ENCODE results near the gene ATAD3C. TPM values are rescaled to one million over a fixed set of nuclear protein-coding genes. Genes with fewer than 3 reads are reported as not detected.
A peak's percentile ranks its signal among the peaks of the same experiment; 100 is the strongest.
"Not testable (repeated sequence)": the region's sequence is repeated elsewhere in the genome, so short reads cannot be mapped to it uniquely, and the experiment has no call there.

Gene ATAD3C
- total RNA-seq, 1 donor from 2014 or later: 10.2 TPM

- Mint-ChIP-seq H3K4me1 (ENCODE audit: low read depth, unreplicated experiment) (peaks cover 5% of the 10 kb centered on the region), H3K36me3 (ENCODE audit: unreplicated experiment) (no peaks in the 10 kb centered on the region), H3K4me3 (ENCODE audit: unreplicated experiment) (peak overlapping the region; percentile 52), H3K27me3 (ENCODE audit: unreplicated experiment) (peaks cover 5% of the 10 kb centered on the region), H3K27ac (ENCODE audit: unreplicated experiment) (peak overlapping the region; percentile 10), H3K9me3 (ENCODE audit: unreplicated experiment) (peaks cover 24% of the 10 kb centered on the region)
- peak; percentile 66 for DNase-seq
- TF ChIP-seq CTCF (IDR thresholded peaks at IDR 0.05; ENCODE audit: partially characterized antibody, unreplicated experiment): peak; percentile 47
Observed at GRCh38 chr1:1402072-1402900, 47.2 kb upstream of the ATAD3C start.

GRCh38 chr1:1402901-1403392, 46.5 kb upstream of the ATAD3C start:
- Mint-ChIP-seq H3K9me3 (ENCODE audit: unreplicated experiment) (peaks cover 24% of the 10 kb centered on the region), H3K27ac (ENCODE audit: unreplicated experiment) (peak overlapping the region; percentile 70)
- DNase-seq; H3K4me1 Mint-ChIP-seq (ENCODE audit: low read depth, unreplicated experiment); H3K27me3 Mint-ChIP-seq (ENCODE audit: unreplicated experiment); H3K36me3 Mint-ChIP-seq (ENCODE audit: unreplicated experiment); H3K4me3 Mint-ChIP-seq (ENCODE audit: unreplicated experiment): not testable (repeated sequence)

- H3K4me3 Mint-ChIP-seq (ENCODE audit: unreplicated experiment): peak overlapping the region; percentile 32
- H3K27me3 Mint-ChIP-seq (ENCODE audit: unreplicated experiment): peaks cover 8% of the 10 kb centered on the region
- no peak for DNase-seq
- H3K36me3 Mint-ChIP-seq (ENCODE audit: unreplicated experiment): no peaks in the 10 kb centered on the region
- peaks cover 21% of the 10 kb centered on the region for H3K9me3 Mint-ChIP-seq (ENCODE audit: unreplicated experiment)
- H3K4me1 Mint-ChIP-seq (ENCODE audit: low read depth, unreplicated experiment): peaks cover 8% of the 10 kb centered on the region
- H3K27ac Mint-ChIP-seq (ENCODE audit: unreplicated experiment): peak overlapping the region; percentile 70
- no peak for TF ChIP-seq CTCF (IDR thresholded peaks at IDR 0.05; ENCODE audit: partially characterized antibody, unreplicated experiment)
Observed at GRCh38 chr1:1403653-1404052, 45.8 kb upstream of the ATAD3C start.

- peak overlapping the region; percentile 90 for H3K4me3 Mint-ChIP-seq (ENCODE audit: unreplicated experiment)
- peak overlapping the region; percentile 68 for H3K27ac Mint-ChIP-seq (ENCODE audit: unreplicated experiment)
- H3K27me3 Mint-ChIP-seq (ENCODE audit: unreplicated experiment): peaks cover 12% of the 10 kb centered on the region
- peaks cover 17% of the 10 kb centered on the region for H3K4me1 Mint-ChIP-seq (ENCODE audit: low read depth, unreplicated experiment)
- no peak for DNase-seq
- peaks cover 17% of the 10 kb centered on the region for H3K9me3 Mint-ChIP-seq (ENCODE audit: unreplicated experiment)
- no peak for TF ChIP-seq CTCF (IDR thresholded peaks at IDR 0.05; ENCODE audit: partially characterized antibody, unreplicated experiment)
- H3K36me3 Mint-ChIP-seq (ENCODE audit: unreplicated experiment): no peaks in the 10 kb centered on the region
Observed at GRCh38 chr1:1406101-1406820, 43.2 kb upstream of the ATAD3C start.

GRCh38 chr1:1406821-1407635, 42.5 kb upstream of the ATAD3C start, which contains the start of gene MRPL20:
Gene MRPL20 (minus strand): TSS chr1:1407293. CDS start chr1:1407217, 76 bp downstream.
- peaks cover 15% of the 10 kb centered on the region for H3K9me3 Mint-ChIP-seq (ENCODE audit: unreplicated experiment)
- TF ChIP-seq CTCF (IDR thresholded peaks at IDR 0.05; ENCODE audit: partially characterized antibody, unreplicated experiment): no peak
- peaks cover 17% of the 10 kb centered on the region for H3K4me1 Mint-ChIP-seq (ENCODE audit: low read depth, unreplicated experiment)
- peak within 1 kb of the TSS; percentile 90 for H3K4me3 Mint-ChIP-seq (ENCODE audit: unreplicated experiment)
- peak within 1 kb of the TSS; percentile 72 for H3K27ac Mint-ChIP-seq (ENCODE audit: unreplicated experiment)
- peaks cover under 1% of the 10 kb centered on the region for H3K36me3 Mint-ChIP-seq (ENCODE audit: unreplicated experiment)
- peaks cover 12% of the 10 kb centered on the region for H3K27me3 Mint-ChIP-seq (ENCODE audit: unreplicated experiment)
- peak; percentile 94 for DNase-seq

Data from glutamatergic neuron (in vitro differentiated cells).